Urothelium cell line (cell line): ENCODE data around the gene EEFSEC.

ENCODE experiments used
- DNase-seq: peaks from one replicate; pipeline ENCODE4 v3.0.0; 2011; ENCODE audit warnings: low spot score, mixed read lengths
- FAIRE-seq: peaks from 2 replicates; lab custom pipeline; 2011; peaks lifted over from hg19 to GRCh38; lab: Jason Lieb, UNC

EEFSEC gene

DNA sequence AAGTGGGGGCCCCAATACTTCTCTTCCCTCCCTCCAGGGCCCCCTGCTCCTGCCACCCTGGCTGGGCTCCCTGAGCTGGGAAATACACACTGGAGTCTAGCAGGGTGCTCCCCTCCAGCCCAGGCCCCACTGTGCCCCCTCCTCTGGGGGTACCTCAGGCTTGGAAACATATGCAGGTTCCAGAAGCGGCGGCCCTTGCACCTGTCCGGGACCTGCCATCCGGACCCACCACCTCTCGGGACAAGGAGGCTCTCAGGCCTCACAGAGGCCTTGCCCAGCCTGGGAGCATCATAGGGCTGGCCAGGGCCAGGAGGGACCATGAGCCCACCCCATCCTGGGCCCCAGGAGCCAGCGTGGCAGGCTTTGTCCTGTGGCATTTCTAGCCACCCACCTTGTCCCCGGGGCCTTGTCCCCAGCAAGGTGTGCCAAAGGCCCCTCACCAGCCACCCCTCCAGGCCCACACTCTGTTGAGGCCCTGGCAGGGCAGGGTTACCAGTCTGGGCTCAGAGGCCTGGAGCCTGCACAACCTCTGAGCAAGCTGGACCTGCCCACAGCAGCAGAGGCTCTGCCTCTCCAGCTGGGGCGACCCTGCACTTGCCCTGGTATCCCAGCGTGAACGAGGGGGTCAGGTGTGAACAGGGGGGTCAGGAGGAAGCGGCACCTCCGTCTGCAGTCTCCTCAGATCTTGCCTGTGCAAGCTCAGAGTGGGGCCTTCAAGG is 267.6 kb downstream of the EEFSEC start:
- DNase-seq: no peak
- FAIRE-seq: no peak

DNA sequence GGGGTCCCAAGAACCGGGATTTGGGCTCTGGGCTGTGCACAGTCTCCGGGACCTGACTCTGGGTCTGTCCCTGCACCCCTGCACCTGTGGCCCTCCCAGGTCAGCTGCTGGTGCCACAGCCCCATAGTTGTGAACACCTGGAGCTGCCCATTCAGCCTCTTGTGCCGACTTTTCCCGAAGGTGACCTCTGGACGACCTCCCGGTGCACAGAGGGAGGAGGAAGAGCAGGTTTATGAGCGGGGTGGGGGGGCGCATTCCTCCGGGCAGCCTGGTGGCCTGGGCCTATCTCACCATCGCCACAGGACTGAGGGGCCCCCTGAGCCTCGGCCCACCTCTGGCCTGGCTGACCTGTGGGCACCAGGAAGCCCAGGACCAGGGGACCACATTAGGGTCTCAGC is 268.2 kb downstream of the EEFSEC start:
- FAIRE-seq (no peak), DNase-seq (no peak)

GRCh38 chr3:128421966-128422365 is 268.7 kb downstream of the EEFSEC start:
- DNase-seq: no peak
- FAIRE-seq: no peak

GRCh38 chr3:128422762-128423524 is 269.7 kb downstream of the EEFSEC start:
- no peak for FAIRE-seq
- no peak for DNase-seq

DNA sequence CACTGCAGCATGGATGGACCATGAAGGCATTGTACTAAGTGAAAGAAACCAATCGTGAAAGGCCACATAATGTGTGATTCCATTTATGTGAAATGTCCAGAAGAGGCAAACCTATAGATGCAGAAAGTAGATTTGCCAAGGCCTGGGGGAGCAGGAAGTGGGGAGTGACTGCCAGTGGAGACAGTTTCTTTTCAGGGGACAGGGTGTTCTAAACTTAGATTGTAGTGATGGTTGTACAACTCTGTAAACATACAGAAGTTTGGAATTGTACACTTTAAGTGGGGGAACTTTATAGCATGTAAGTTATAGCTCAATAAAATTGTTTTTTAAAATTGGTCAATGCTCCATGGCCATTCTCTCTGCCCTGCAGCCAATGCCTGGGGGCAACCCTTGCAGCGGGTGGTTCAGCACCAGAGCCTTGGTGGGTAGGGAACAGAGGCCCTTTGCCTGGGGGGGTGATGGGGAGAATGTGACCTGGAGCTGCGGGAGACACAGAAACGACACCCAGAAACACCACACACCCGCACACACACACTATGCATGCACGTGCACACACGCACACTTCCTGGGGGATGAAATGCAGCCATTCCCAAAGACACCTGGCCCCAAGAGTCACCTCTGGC is 270.4 kb downstream of the EEFSEC start:
- FAIRE-seq: no peak
- no peak for DNase-seq

- DNase-seq (no peak), FAIRE-seq (no peak)
These were observed 271.3 kb downstream of the EEFSEC start for GRCh38 chr3:128424508-128425069.

GRCh38 chr3:128425142-128425845 is 272.0 kb downstream of the EEFSEC start:
- FAIRE-seq (no peak), DNase-seq (no peak)

GRCh38 chr3:128425846-128426127 is 272.5 kb downstream of the EEFSEC start:
- DNase-seq (no peak), FAIRE-seq (no peak)

DNA sequence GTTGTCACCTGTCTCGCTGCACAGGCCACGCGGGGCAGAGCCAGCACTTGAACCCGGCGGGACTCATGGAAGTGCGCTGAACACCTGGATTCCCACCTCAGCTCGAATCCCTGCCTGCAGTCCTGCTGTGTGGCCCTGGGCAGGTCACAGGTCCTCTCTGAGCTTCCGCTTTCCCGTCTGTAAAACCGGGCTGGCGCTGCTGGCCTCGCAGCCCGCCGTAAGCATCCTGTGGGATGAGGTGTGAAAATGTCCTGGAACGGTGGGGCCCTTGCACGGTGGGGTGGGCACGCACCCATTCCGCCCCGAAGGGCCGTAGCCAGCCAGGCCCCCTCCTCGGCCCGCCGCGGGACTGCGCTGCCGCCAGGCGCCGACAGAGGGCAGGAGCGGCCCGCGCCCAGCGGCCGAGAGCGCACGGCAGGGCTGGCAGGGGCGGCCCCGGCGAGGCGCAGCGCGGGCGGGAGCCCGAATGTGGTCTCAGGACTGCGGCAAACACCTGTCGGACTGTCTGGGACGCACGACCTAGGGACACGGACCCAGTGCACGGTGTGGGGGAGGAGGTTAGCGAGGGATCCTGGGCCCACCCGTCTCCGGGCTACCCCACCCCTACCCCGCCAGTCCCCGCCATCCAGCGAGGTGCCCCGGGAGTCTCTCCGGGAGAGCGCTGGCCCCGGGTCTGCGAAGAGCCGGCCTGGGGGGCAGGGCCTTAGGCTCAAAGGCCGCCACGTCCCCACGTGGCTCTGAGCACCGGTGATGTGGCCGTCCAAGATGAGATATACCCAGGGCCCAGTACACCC is 273.0 kb downstream of the EEFSEC start:
- FAIRE-seq (peak; percentile 55), DNase-seq (peak; percentile 88)

- DNase-seq (no peak), FAIRE-seq (no peak)
These were observed 274.0 kb downstream of the EEFSEC start for GRCh38 chr3:128427175-128427857.

GRCh38 chr3:128427872-128428822 is 274.9 kb downstream of the EEFSEC start:
- peak; percentile 67 for FAIRE-seq
- no peak for DNase-seq

DNA sequence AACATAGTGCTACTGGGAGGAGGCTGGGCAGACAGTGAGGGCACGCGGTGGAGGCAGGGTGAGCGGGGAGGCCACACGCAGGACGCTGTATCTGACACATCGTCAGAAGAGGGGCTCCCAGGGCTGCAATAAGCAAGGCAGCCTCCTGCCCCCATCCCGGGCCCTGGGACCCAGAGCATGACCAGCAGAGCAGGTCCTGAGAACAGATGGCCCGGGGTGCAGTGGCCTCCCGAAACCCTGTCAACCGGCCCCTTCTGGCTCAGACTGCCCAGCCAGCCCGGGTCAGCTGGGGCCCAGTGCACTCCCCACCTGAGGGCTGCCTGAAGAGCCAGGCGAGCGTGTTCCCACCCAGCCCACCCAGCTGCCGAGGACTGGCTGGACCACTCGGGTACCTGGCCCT is 276.0 kb downstream of the EEFSEC start:
- FAIRE-seq: no peak
- no peak for DNase-seq

- DNase-seq: no peak
- no peak for FAIRE-seq
These were observed 276.5 kb downstream of the EEFSEC start for GRCh38 chr3:128429751-128430150.

- FAIRE-seq (no peak), DNase-seq (no peak)
These were observed 277.0 kb downstream of the EEFSEC start for GRCh38 chr3:128430301-128430700.

GRCh38 chr3:128430731-128431130 is 277.4 kb downstream of the EEFSEC start:
- no peak for DNase-seq
- no peak for FAIRE-seq

- DNase-seq (no peak), FAIRE-seq (no peak)
These were observed 278.6 kb downstream of the EEFSEC start for GRCh38 chr3:128431803-128432300.

DNA sequence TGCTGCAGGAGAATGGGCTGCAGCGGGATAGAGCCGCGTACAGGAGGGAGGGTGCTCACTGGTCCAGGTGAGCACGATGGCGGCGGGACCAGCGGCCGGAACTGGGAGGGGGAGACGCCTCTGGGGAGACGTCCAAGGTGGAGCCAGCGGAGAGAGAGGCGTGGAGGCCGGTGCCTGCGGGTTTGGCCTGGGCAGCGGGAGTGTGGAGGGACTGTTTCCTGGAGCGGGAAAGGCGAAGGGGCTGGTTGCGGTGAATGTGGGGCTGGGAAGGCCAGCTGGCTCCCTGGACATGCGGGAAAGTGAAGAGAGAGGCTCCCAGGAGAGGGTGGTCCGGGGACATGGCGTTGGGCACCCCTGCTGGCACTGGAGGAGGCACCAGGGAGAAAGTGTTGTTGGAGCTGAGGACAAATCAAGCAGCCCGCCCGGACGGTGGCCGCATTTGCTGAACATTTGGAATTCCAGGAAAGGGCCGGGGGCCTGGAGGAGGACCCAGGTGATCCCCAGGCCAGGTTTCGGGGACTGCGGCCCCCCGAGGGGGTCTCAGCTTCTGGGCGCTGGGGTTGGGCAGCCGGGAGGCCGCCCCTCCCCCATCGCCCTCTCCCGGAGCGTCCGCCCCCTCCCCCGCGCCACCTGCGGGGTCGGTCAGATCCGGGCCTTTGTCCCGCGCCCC is 279.2 kb downstream of the EEFSEC start:
- no peak for FAIRE-seq
- no peak for DNase-seq
